B cell (primary cell): ENCODE measurements around the gene CST7. TPM values are rescaled to one million over a fixed set of nuclear protein-coding genes. Genes with fewer than 3 reads are reported as not detected.

Experiments used
- ATAC-seq: fragments of 200-7000 bp; cut with Tn5 transposase; one replicate; pipeline ENCODE4 v1.10.0; 2021; ENCODE audit warnings: low read depth, mild to moderate bottlenecking, moderate number of reproducible peaks, moderate library complexity
- CTCF ChIA-PET: fragments of 350-600 bp; sonication (Branson Sonifier 250); formaldehyde crosslinking; loops from one replicate; lab custom pipeline; 2021; ENCODE audit warnings: antibody characterized with exemption, inconsistent platforms; lab: Charles Lee
- POLR2A ChIA-PET: fragments of 350-600 bp; sonication (Branson Sonifier 250); formaldehyde crosslinking; loops from one replicate; lab custom pipeline; 2021; ENCODE audit warnings: antibody characterized with exemption; lab: Charles Lee
- DNase-seq: peaks from one replicate; pipeline ENCODE4 v3.0.0; 2013
- H2AFZ ChIP-seq: 2 replicates; pipeline ENCODE4 v1.6.1; 2012; ENCODE audit warnings: mild to moderate bottlenecking, low read depth, low read length; ENCODE audit not compliant: insufficient read depth, poor library complexity, severe bottlenecking
- H3K27ac ChIP-seq, 2 donors: 1 replicate in 1 of 2; 2 replicates in 1 of 2; pipeline ENCODE4 v1.5.1; 2012 to 2013; ENCODE audit warnings: low read length in 2 of 2, mild to moderate bottlenecking in 2 of 2, moderate library complexity in 1 of 2
- H3K27me3 ChIP-seq, 4 experiments: fragments of 200-600 bp in 1 of 4; sonication (generic) in 1 of 4; replicated peaks in 1 of 4; 1 replicate in 2 of 4; 2 replicates in 2 of 4; pipeline versions ENCODE4 v1.6.1 to v1.7.0; 2013 to 2016; ENCODE audit warnings: low read length in 3 of 4, mild to moderate bottlenecking in 2 of 4, mixed read lengths in 1 of 4, moderate library complexity in 1 of 4; ENCODE audit not compliant: insufficient read depth in 4 of 4, control insufficient read depth in 3 of 4; ENCODE audit errors: control extremely low read depth in 1 of 4
- H3K36me3 ChIP-seq, 2 experiments: replicated peaks in 1 of 2; 1 replicate in 1 of 2; 2 replicates in 1 of 2; pipeline versions ENCODE4 v1.6.1 to v1.7.1; 2013; ENCODE audit warnings: low read length in 1 of 2; ENCODE audit not compliant: insufficient read depth in 2 of 2, control insufficient read depth in 1 of 2; ENCODE audit errors: control extremely low read depth in 1 of 2, extremely low read depth in 1 of 2
- H3K4me1 ChIP-seq, 2 donors: fragments of 200-600 bp in 1 of 2; sonication (generic) in 1 of 2; 1 replicate in 1 of 2; 2 replicates in 1 of 2; pipeline versions ENCODE4 v1.5.1 to v1.6.1; 2013 to 2017; ENCODE audit warnings: low read length in 2 of 2; ENCODE audit not compliant: control insufficient read depth in 2 of 2, insufficient read depth in 2 of 2
- H3K4me2 ChIP-seq: replicated peaks from 2 replicates; pipeline ENCODE3; 2012; ENCODE audit warnings: mild to moderate bottlenecking, low read depth, low read length; ENCODE audit not compliant: poor library complexity, severe bottlenecking
- H3K4me3 ChIP-seq, 5 experiments: fragments of 200-600 bp in 1 of 5; sonication (generic) in 1 of 5; 1 replicate in 3 of 5; 2 replicates in 2 of 5; pipeline versions ENCODE4 v1.5.1 to v1.7.0; 2011 to 2016; ENCODE audit warnings: low read length in 4 of 5, mild to moderate bottlenecking in 4 of 5, low read depth in 2 of 5, control low read depth in 1 of 5, moderate library complexity in 1 of 5; ENCODE audit not compliant: insufficient read depth in 1 of 5; ENCODE audit errors: control extremely low read depth in 1 of 5, extremely low read depth in 1 of 5
- H3K79me2 ChIP-seq: fragments of 200-600 bp; sonication (generic); one replicate; pipeline ENCODE4 v1.6.0; 2016; ENCODE audit warnings: low read length; ENCODE audit not compliant: control insufficient read depth, insufficient read depth
- H3K9ac ChIP-seq: fragments of 200-600 bp; sonication (generic); 2 replicates; pipeline ENCODE4 v1.6.1; 2017; ENCODE audit warnings: mild to moderate bottlenecking, low read length, moderate library complexity
- H3K9me3 ChIP-seq, 3 donors: one replicate each; pipeline versions ENCODE4 v1.6.1 to v1.7.1; 2013; ENCODE audit warnings: low read length in 2 of 3; ENCODE audit not compliant: control insufficient read depth in 2 of 3, insufficient read depth in 1 of 3; ENCODE audit errors: control extremely low read depth in 1 of 3
- H4K20me1 ChIP-seq: 2 replicates; pipeline ENCODE4 v1.6.0; 2012; ENCODE audit warnings: mild to moderate bottlenecking, low read length; ENCODE audit not compliant: insufficient read depth, control insufficient read depth, poor library complexity, severe bottlenecking
- H3K27ac Mint-ChIP-seq: one replicate; pipeline ENCODE4 v1.8.0; 2021; ENCODE audit warnings: mixed read lengths
- H3K27me3 Mint-ChIP-seq: one replicate; pipeline ENCODE4 v1.8.0; 2021; ENCODE audit warnings: mixed read lengths
- H3K4me1 Mint-ChIP-seq: one replicate; pipeline ENCODE4 v1.8.0; 2021; ENCODE audit warnings: mixed read lengths
- H3K4me3 Mint-ChIP-seq: one replicate; pipeline ENCODE4 v1.8.0; 2021; ENCODE audit warnings: mixed read lengths
- H3K9me3 Mint-ChIP-seq: one replicate; pipeline ENCODE4 v1.8.0; 2022; ENCODE audit warnings: mixed read lengths; ENCODE audit not compliant: insufficient read depth
- EZH2 ChIP-seq: IDR thresholded peaks from 2 replicates; pipeline ENCODE4 v1.6.1; 2012; ENCODE audit warnings: borderline replicate concordance, low read depth, mild to moderate bottlenecking, moderate library complexity, low read length; ENCODE audit not compliant: insufficient read depth, poor library complexity, severe bottlenecking
- WGBS: methylation state at CpG from one replicate; pipeline ENCODE4 v1.1.5; 2013; ENCODE audit warnings: missing lambda C conversion rate; ENCODE audit not compliant: insufficient coverage; 5-methylcytosine and 5-hydroxymethylcytosine counted together
- intact Hi-C: fragments of 100-400 bp; cut with micrococcal nuclease; formaldehyde crosslinking; loops from one replicate; pipeline ENCODE4 v1.10.0; 2022
- polyA plus RNA-seq: library from polyadenylated mRNA; depleted of rRNA; stranded (reverse); fragments of >200 nt; gene quantifications from 2 replicates; pipeline ENCODE4 v1.2.3, GENCODE V29; 2012
- total RNA-seq, 2 donors: library from RNA; stranded (reverse); fragments of 120-200 nt in 1 of 2; gene quantifications; 1 replicate in 1 of 2; 2 replicates in 1 of 2; pipeline versions ENCODE4 v1.2.3 to v1.2.4, GENCODE V29; 2013 to 2022
- TF ChIP-seq, protein P1 (sequence below): fragments of 200-600 bp; IDR thresholded peaks from one replicate; pipeline ENCODE4 v1.8.0; 2022; ENCODE audit warnings: antibody characterized with exemption, mild to moderate bottlenecking

CST7 gene
- total and polyA plus RNA-seq, 2 donors (not counting 1 experiment from before 2014, with no cell fraction given), result 0.94 to 3.4 TPM

DNA sequence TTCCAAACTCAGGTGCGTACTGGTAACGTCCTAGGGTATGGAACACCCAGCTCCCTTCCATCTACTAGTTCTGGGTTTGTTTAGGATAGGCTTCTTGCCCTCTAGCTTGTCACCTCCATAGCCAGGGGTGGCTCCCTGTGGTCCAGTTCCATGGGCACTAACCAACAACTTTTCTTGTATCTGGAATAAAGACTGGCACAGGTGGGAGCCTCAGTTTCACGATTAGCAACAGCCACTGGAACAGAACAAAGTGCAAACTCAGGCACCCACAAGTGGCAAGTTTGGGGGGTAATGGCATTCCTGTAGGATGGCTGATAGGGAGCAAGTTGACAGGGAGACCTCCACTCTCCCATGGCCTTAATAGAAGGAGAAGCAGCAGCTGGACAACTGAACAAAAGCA lies 49.1 kb downstream of the CST7 start:
- POLR2A ChIA-PET, result no interaction called here
- CTCF ChIA-PET, result interaction anchor here (1.1 to 9.8 kb wide), 3 partner anchors 26 to 66 kb away, joined by 4 to 250 read pairs (median 5); no protein-coding TSS in a partner anchor
- Histone ChIP-seq H3K9ac (no peak overlapping the region), H2AFZ (no peak overlapping the region), H3K9me3 (no peaks in the 10 kb centered on the region), H3K79me2 (no peaks in the 10 kb centered on the region), H3K4me3 (no peak overlapping the region), H4K20me1 (no peaks in the 10 kb centered on the region), H3K27me3 (no peaks in the 10 kb centered on the region), H3K4me1 (peaks cover 6 to 15% of the 10 kb centered on the region in 2 donors), H3K27ac (no peak overlapping the region), H3K4me2 (no peak overlapping the region), H3K36me3 (peaks cover 3 to 5% of the 10 kb centered on the region in 2 experiments)
- no peak overlapping the region for H3K4me3 Mint-ChIP-seq
- DNase-seq (no peak), ATAC-seq (no peak)
- no peak for TF ChIP-seq EZH2
- TF ChIP-seq, protein P1, sequence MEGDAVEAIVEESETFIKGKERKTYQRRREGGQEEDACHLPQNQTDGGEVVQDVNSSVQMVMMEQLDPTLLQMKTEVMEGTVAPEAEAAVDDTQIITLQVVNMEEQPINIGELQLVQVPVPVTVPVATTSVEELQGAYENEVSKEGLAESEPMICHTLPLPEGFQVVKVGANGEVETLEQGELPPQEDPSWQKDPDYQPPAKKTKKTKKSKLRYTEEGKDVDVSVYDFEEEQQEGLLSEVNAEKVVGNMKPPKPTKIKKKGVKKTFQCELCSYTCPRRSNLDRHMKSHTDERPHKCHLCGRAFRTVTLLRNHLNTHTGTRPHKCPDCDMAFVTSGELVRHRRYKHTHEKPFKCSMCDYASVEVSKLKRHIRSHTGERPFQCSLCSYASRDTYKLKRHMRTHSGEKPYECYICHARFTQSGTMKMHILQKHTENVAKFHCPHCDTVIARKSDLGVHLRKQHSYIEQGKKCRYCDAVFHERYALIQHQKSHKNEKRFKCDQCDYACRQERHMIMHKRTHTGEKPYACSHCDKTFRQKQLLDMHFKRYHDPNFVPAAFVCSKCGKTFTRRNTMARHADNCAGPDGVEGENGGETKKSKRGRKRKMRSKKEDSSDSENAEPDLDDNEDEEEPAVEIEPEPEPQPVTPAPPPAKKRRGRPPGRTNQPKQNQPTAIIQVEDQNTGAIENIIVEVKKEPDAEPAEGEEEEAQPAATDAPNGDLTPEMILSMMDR, result no peak
- 100% methylated on average over 1 of the region's 3 CpGs for WGBS
- H3K27ac Mint-ChIP-seq, result no peak overlapping the region
- no peaks in the 10 kb centered on the region for H3K9me3 Mint-ChIP-seq
- H3K27me3 Mint-ChIP-seq, result no peaks in the 10 kb centered on the region
- H3K4me1 Mint-ChIP-seq, result peaks cover 20% of the 10 kb centered on the region
- intact Hi-C loops, result no loop called here

DNA sequence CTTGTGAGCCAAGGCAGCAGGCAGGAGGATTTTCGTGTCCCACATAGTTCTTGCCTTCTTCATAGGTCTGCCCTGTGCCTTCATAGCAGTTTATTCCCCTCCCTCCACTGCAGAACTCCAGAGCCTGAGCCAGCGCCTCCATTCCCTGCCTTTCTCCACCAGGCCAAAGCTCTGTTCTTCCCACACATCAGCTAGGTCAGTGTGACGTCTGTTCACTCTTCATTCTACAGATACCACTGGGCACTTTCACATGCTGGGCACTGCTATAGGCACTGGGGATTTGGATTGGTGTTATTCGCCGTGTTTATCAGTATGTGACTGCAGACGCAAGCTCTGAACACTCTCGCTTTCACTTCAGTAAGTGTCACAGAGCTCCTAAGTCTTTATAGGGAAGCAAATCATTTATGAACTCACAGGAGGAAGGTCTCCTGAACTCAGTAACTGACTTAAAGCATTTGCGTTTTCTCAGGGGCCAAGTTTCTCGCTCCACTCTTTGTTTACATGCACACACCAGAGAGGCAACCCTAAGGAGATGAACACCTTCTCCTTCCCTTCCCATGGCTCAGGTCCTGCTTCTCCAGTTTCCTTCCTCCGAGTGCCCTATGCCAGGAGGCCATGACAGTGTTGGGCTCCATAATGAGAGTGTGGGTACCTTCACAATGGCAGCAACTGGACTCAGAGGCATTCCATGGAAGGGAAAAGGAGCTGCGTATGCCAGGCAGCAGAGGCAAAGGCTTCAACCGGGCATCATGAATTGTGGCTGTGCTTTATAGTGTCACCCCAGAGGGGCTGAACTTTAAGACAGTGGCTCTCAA lies 49.8 kb downstream of the CST7 start:
- H3K9me3 ChIP-seq, result no peaks in the 10 kb centered on the region
- H3K4me2 ChIP-seq, result no peak overlapping the region
- WGBS, result 87% methylated on average over 8 of the region's 12 CpGs
- H4K20me1 ChIP-seq, result no peaks in the 10 kb centered on the region
- no peak overlapping the region for H3K4me3 Mint-ChIP-seq
- ATAC-seq, result no peak
- intact Hi-C loops, result no loop called here
- H3K79me2 ChIP-seq, result no peaks in the 10 kb centered on the region
- H2AFZ ChIP-seq, result no peak overlapping the region
- POLR2A ChIA-PET, result no interaction called here
- CTCF ChIA-PET, result interaction anchor here (0.6 to 9.8 kb wide), 3 partner anchors 56 to 439 kb away, joined by 3 to 250 read pairs (median 3); no protein-coding TSS in a partner anchor
- peaks cover 14% of the 10 kb centered on the region for H3K4me1 Mint-ChIP-seq
- H3K27ac ChIP-seq, result no peak overlapping the region
- no peaks in the 10 kb centered on the region for H3K9me3 Mint-ChIP-seq
- TF ChIP-seq, protein P1, result no peak
- no peak for TF ChIP-seq EZH2
- H3K27me3 ChIP-seq, result no peaks in the 10 kb centered on the region
- H3K9ac ChIP-seq, result no peak overlapping the region
- no peak overlapping the region for H3K27ac Mint-ChIP-seq
- peaks cover 0 to 9% of the 10 kb centered on the region in 2 donors for H3K4me1 ChIP-seq
- no peak overlapping the region for H3K4me3 ChIP-seq
- H3K36me3 ChIP-seq, result peaks cover 7% of the 10 kb centered on the region in 2 experiments
- H3K27me3 Mint-ChIP-seq, result no peaks in the 10 kb centered on the region
- DNase-seq, result no peak
